ENCODE data around the gene SLC15A3.
A peak's percentile ranks its signal among the peaks of the same experiment; 100 is the strongest.
"Not testable (repeated sequence)": the region's sequence is repeated elsewhere in the genome, so short reads cannot be mapped to it uniquely, and the experiment has no call there.

Gene SLC15A3

GRCh38 chr11:60913793-60914632 is 38.0 kb downstream of the SLC15A3 start, which contains the start of gene TMEM109:
TMEM109 (plus strand) TSS chr11:60914158; CDS start chr11:60919694, 5,536 bp downstream.
- DNase-seq (ENCODE audit: low read depth in 2 of 2), result peak; percentile 63 to 69

- DNase-seq (ENCODE audit: low read depth in 2 of 2), result no peak
These were observed 39.0 kb downstream of the SLC15A3 start for GRCh38 chr11:60912851-60913528.

GRCh38 chr11:60912223-60912850 is 39.6 kb downstream of the SLC15A3 start:
- no peak for DNase-seq (ENCODE audit: low read depth in 2 of 2)

- DNase-seq (ENCODE audit: low read depth in 2 of 2), result no peak
These were observed 41.1 kb downstream of the SLC15A3 start for GRCh38 chr11:60910711-60911380.

- no peak for DNase-seq (ENCODE audit: low read depth in 2 of 2)
These were observed 41.7 kb downstream of the SLC15A3 start for GRCh38 chr11:60910281-60910687.

GRCh38 chr11:60909680-60910280 is 42.2 kb downstream of the SLC15A3 start:
- not testable (repeated sequence) for DNase-seq (ENCODE audit: low read depth in 2 of 2)

- no peak for DNase-seq (ENCODE audit: low read depth in 2 of 2)
These were observed 43.2 kb downstream of the SLC15A3 start for GRCh38 chr11:60908803-60909202.

GRCh38 chr11:60906132-60906972 is 45.6 kb downstream of the SLC15A3 start, which contains the start of gene PRPF19:
PRPF19 (minus strand) TSS chr11:60906585; CDS start chr11:60906382, 203 bp downstream.
- peak; percentile 96 to 98 for DNase-seq (ENCODE audit: low read depth in 2 of 2)

GRCh38 chr11:60905551-60906113 is 46.3 kb downstream of the SLC15A3 start:
- DNase-seq (ENCODE audit: low read depth in 2 of 2), result no peak

- DNase-seq (ENCODE audit: low read depth in 2 of 2), result no peak
These were observed 46.9 kb downstream of the SLC15A3 start for GRCh38 chr11:60905047-60905446.

- DNase-seq (ENCODE audit: low read depth in 2 of 2), result no peak
These were observed 49.4 kb downstream of the SLC15A3 start for GRCh38 chr11:60902625-60903024.

- DNase-seq (ENCODE audit: low read depth in 2 of 2), result no peak
These were observed 51.1 kb downstream of the SLC15A3 start for GRCh38 chr11:60900673-60901404.

- DNase-seq (ENCODE audit: low read depth in 2 of 2), result no peak
These were observed 52.0 kb downstream of the SLC15A3 start for GRCh38 chr11:60899977-60900376.

- no peak for DNase-seq (ENCODE audit: low read depth in 2 of 2)
These were observed 52.7 kb downstream of the SLC15A3 start for GRCh38 chr11:60899046-60899936.

- no peak for DNase-seq (ENCODE audit: low read depth in 2 of 2)
These were observed 54.5 kb downstream of the SLC15A3 start for GRCh38 chr11:60897496-60897895.

- DNase-seq (ENCODE audit: low read depth in 2 of 2), result no peak
These were observed 56.3 kb downstream of the SLC15A3 start for GRCh38 chr11:60895687-60896086.

GRCh38 chr11:60891103-60891741 is 60.8 kb downstream of the SLC15A3 start:
- no peak for DNase-seq (ENCODE audit: low read depth in 2 of 2)

- no peak for DNase-seq (ENCODE audit: low read depth in 2 of 2)
These were observed 61.3 kb downstream of the SLC15A3 start for GRCh38 chr11:60890696-60891095.

Data from stimulated activated CD8-positive, alpha-beta memory T cell treated with anti-CD3 and anti-CD28 coated beads, Interleukin-7, amount 100 ng/mL, for 1 hour (primary cell).